ENCODE results near the gene MYH9. TPM values are rescaled to one million over a fixed set of nuclear protein-coding genes. Genes with fewer than 3 reads are reported as not detected.

The MYH9 gene
- total and polyA plus RNA-seq, 2 experiments from 2014 or later: 58.4 to 233 TPM

DNA sequence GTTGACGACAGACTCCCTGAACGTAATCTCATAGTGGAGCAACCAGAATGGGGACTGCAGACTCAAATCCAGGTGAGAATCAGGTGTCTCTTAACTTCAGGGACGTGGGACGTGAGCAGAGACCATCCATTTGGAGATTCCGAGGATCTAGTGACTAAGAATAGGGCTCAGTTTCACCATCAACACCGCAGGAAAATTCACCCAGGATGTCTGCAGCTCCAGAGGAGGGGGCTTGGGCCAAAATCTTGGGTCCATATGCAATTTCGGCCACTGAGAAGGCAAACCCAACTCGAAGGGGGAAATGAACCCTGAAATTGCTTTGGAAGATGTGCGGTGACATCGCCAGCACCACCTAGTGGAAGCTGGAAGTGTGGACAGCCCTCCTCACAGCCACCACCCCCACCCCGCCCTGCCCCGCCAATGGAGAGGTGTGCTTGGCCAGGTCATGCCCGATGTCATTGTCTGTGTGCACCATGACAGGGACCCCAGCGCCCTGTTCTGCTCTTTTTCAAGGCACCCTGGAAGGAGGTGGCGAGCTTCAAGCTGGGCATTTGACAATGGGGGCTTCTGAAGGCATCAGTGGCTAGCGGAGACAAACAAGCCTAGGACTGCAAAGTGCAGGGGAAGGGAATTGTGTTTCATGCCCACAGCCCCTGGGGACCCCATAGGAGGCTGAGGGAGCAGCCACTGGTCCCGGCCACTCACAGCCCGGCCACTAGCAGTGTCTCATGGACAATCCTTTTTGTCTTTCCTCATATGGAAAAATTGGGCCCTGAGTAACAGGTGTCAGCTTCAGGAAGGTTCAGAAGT lies 110.1 kb downstream of the MYH9 start:
- H3K27ac Mint-ChIP-seq: no peak overlapping the region
- H3K27me3 Mint-ChIP-seq (ENCODE audit: insufficient read depth, low read depth, poor library complexity): peaks cover 2% of the 10 kb centered on the region
- no peaks in the 10 kb centered on the region for H3K79me2 ChIP-seq (replicated peaks; ENCODE audit: insufficient read depth)
- peaks cover 8% of the 10 kb centered on the region for H3K4me1 Mint-ChIP-seq
- 0 out of 2 replicates have a peak, but pooled peaks cover 3% of the 10 kb centered on the region for H3F3A ChIP-seq (replicated peaks; ENCODE audit: low read depth)
- H3K27ac ChIP-seq (ENCODE audit: low read depth): no peak overlapping the region
- TF ChIP-seq ZNF114 (CRISPR knock-in tag; IDR thresholded peaks at IDR 0.05): 0 out of 2 replicates have a peak, but pooled peaks have one; percentile 67
- TF ChIP-seq JUNB (IDR thresholded peaks at IDR 0.05; ENCODE audit: unreplicated experiment): no peak
- TF ChIP-seq, protein P1, sequence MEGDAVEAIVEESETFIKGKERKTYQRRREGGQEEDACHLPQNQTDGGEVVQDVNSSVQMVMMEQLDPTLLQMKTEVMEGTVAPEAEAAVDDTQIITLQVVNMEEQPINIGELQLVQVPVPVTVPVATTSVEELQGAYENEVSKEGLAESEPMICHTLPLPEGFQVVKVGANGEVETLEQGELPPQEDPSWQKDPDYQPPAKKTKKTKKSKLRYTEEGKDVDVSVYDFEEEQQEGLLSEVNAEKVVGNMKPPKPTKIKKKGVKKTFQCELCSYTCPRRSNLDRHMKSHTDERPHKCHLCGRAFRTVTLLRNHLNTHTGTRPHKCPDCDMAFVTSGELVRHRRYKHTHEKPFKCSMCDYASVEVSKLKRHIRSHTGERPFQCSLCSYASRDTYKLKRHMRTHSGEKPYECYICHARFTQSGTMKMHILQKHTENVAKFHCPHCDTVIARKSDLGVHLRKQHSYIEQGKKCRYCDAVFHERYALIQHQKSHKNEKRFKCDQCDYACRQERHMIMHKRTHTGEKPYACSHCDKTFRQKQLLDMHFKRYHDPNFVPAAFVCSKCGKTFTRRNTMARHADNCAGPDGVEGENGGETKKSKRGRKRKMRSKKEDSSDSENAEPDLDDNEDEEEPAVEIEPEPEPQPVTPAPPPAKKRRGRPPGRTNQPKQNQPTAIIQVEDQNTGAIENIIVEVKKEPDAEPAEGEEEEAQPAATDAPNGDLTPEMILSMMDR (conservative IDR thresholded peaks at IDR 0.05; ENCODE audit: low read depth in 2 of 2): peak; percentile 68 to 83
- TF ChIP-seq CREB1 (CRISPR knock-in tag; IDR thresholded peaks at IDR 0.05; ENCODE audit: low read depth): 0 out of 2 replicates have a peak, but pooled peaks have one; percentile 40
- peaks cover 23% of the 10 kb centered on the region for H3K36me3 Mint-ChIP-seq (ENCODE audit: low read depth)
- peak overlapping the region; percentile 73 for H3K4me2 ChIP-seq
- ATAC-seq (peak; percentile 95), DNase-seq (ENCODE audit: low spot score) (peak; percentile 87)
- H3K4me3 Mint-ChIP-seq: peak overlapping the region; percentile 47; the same call in 2 of the 3 replicates
- H3K4me1 ChIP-seq (ENCODE audit: insufficient read depth): 0 out of 2 replicates have a peak, but pooled peaks cover 7% of the 10 kb centered on the region
- H4K20me1 ChIP-seq (replicated peaks; ENCODE audit: insufficient read depth): no peaks in the 10 kb centered on the region
- H3K36me3 ChIP-seq (ENCODE audit: insufficient read depth): peaks cover 10% of the 10 kb centered on the region; the same call in 1 of the 2 replicates
- no peaks in the 10 kb centered on the region for H3K9me2 ChIP-seq (ENCODE audit: insufficient read depth)
- H3K4me3 ChIP-seq: peak overlapping the region; percentile 42
- H2AFZ ChIP-seq: no peak overlapping the region
- H3K9me3 Mint-ChIP-seq: no peaks in the 10 kb centered on the region; the same call in 2 of the 3 replicates
- H3K27me3 ChIP-seq (ENCODE audit: insufficient read depth): no peaks in the 10 kb centered on the region

DNA sequence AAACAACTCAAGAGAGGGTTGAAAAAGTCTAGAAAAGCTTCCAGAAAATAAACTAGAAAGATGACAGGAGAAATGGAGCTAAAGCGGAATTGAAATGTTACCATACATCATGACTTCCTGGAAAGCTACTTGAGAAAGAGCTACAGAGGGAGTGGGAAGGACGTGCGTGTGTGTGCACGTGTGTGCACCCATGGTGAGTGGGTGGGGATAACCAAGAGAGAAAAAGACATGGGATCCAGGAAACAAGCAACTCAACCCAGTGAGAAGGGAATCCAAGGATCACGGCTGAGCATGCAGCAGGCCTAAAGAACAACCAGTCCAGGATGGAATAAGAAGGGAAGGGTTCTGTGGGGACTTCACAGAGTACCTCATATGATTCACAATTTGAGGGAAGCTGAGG lies 113.2 kb downstream of the MYH9 start:
- Histone ChIP-seq H3K4me3 (no peak overlapping the region), H3K27me3 (ENCODE audit: insufficient read depth) (no peaks in the 10 kb centered on the region), H3K4me1 (ENCODE audit: insufficient read depth) (0 out of 2 replicates have a peak, but pooled peaks cover 7% of the 10 kb centered on the region), H3K4me2 (no peak overlapping the region), H3F3A (replicated peaks; ENCODE audit: low read depth) (0 out of 2 replicates have a peak, but pooled peaks cover 3% of the 10 kb centered on the region), H2AFZ (no peak overlapping the region), H3K79me2 (replicated peaks; ENCODE audit: insufficient read depth) (no peaks in the 10 kb centered on the region), H3K27ac (ENCODE audit: low read depth) (no peak overlapping the region), H3K9me2 (ENCODE audit: insufficient read depth) (no peaks in the 10 kb centered on the region), H3K36me3 (ENCODE audit: insufficient read depth) (no peaks in the 10 kb centered on the region), H4K20me1 (replicated peaks; ENCODE audit: insufficient read depth) (no peaks in the 10 kb centered on the region)
- no peak overlapping the region for H3K4me3 Mint-ChIP-seq
- DNase-seq (ENCODE audit: low spot score) (no peak), ATAC-seq (no peak)
- H3K9me3 Mint-ChIP-seq: no peaks in the 10 kb centered on the region; the same call in 2 of the 3 replicates
- no peaks in the 10 kb centered on the region for H3K36me3 Mint-ChIP-seq (ENCODE audit: low read depth)
- peaks cover 3% of the 10 kb centered on the region for H3K27me3 Mint-ChIP-seq (ENCODE audit: insufficient read depth, low read depth, poor library complexity)
- H3K27ac Mint-ChIP-seq: no peak overlapping the region
- peaks cover 8% of the 10 kb centered on the region for H3K4me1 Mint-ChIP-seq
- TF ChIP-seq JUNB (IDR thresholded peaks at IDR 0.05; ENCODE audit: unreplicated experiment) (no peak), STAT1 (IDR thresholded peaks at IDR 0.05; ENCODE audit: unreplicated experiment) (no peak), EZH2 (IDR thresholded peaks at IDR 0.05; ENCODE audit: low read depth, unreplicated experiment) (no peak), ZNF114 (CRISPR knock-in tag; IDR thresholded peaks at IDR 0.05) (no peak)
- TF ChIP-seq, protein P2, sequence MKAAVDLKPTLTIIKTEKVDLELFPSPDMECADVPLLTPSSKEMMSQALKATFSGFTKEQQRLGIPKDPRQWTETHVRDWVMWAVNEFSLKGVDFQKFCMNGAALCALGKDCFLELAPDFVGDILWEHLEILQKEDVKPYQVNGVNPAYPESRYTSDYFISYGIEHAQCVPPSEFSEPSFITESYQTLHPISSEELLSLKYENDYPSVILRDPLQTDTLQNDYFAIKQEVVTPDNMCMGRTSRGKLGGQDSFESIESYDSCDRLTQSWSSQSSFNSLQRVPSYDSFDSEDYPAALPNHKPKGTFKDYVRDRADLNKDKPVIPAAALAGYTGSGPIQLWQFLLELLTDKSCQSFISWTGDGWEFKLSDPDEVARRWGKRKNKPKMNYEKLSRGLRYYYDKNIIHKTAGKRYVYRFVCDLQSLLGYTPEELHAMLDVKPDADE (IDR thresholded peaks at IDR 0.05): no peak
- TF ChIP-seq, protein P3, sequence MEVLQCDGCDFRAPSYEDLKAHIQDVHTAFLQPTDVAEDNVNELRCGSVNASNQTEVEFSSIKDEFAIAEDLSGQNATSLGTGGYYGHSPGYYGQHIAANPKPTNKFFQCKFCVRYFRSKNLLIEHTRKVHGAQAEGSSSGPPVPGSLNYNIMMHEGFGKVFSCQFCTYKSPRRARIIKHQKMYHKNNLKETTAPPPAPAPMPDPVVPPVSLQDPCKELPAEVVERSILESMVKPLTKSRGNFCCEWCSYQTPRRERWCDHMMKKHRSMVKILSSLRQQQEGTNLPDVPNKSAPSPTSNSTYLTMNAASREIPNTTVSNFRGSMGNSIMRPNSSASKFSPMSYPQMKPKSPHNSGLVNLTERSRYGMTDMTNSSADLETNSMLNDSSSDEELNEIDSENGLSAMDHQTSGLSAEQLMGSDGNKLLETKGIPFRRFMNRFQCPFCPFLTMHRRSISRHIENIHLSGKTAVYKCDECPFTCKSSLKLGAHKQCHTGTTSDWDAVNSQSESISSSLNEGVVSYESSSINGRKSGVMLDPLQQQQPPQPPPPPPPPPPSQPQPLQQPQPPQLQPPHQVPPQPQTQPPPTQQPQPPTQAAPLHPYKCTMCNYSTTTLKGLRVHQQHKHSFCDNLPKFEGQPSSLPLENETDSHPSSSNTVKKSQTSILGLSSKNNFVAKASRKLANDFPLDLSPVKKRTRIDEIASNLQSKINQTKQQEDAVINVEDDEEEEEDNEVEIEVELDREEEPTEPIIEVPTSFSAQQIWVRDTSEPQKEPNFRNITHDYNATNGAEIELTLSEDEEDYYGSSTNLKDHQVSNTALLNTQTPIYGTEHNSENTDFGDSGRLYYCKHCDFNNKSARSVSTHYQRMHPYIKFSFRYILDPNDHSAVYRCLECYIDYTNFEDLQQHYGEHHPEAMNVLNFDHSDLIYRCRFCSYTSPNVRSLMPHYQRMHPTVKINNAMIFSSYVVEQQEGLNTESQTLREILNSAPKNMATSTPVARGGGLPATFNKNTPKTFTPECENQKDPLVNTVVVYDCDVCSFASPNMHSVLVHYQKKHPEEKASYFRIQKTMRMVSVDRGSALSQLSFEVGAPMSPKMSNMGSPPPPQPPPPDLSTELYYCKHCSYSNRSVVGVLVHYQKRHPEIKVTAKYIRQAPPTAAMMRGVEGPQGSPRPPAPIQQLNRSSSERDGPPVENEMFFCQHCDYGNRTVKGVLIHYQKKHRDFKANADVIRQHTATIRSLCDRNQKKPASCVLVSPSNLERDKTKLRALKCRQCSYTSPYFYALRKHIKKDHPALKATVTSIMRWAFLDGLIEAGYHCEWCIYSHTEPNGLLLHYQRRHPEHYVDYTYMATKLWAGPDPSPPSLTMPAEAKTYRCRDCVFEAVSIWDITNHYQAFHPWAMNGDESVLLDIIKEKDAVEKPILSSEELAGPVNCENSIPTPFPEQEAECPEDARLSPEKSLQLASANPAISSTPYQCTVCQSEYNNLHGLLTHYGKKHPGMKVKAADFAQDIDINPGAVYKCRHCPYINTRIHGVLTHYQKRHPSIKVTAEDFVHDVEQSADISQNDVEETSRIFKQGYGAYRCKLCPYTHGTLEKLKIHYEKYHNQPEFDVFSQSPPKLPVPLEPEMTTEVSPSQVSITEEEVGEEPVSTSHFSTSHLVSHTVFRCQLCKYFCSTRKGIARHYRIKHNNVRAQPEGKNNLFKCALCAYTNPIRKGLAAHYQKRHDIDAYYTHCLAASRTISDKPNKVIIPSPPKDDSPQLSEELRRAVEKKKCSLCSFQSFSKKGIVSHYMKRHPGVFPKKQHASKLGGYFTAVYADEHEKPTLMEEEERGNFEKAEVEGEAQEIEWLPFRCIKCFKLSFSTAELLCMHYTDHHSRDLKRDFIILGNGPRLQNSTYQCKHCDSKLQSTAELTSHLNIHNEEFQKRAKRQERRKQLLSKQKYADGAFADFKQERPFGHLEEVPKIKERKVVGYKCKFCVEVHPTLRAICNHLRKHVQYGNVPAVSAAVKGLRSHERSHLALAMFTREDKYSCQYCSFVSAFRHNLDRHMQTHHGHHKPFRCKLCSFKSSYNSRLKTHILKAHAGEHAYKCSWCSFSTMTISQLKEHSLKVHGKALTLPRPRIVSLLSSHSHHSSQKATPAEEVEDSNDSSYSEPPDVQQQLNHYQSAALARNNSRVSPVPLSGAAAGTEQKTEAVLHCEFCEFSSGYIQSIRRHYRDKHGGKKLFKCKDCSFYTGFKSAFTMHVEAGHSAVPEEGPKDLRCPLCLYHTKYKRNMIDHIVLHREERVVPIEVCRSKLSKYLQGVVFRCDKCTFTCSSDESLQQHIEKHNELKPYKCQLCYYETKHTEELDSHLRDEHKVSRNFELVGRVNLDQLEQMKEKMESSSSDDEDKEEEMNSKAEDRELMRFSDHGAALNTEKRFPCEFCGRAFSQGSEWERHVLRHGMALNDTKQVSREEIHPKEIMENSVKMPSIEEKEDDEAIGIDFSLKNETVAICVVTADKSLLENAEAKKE (CRISPR knock-in tag; IDR thresholded peaks at IDR 0.05): no peak
